A549 treated with AZD9567 at 1 μM for 4 hours (cell line): ENCODE results near the gene DIS3L. TPM values are rescaled to one million over a fixed set of nuclear protein-coding genes. Genes with fewer than 3 reads are reported as not detected.

ENCODE experiments used
- total RNA-seq: library from RNA; stranded (reverse); fragments of 200-300 nt; extraction: Qiagen RNA extraction; gene quantifications from 5 replicates; pipeline ENCODE4 v1.2.3, GENCODE V29; 2022; ENCODE audit not compliant: insufficient read depth

DIS3L gene
- 30.5 to 43.7 TPM (median 34.4 TPM) in 5 replicates for total RNA-seq

GRCh38 chr15:66293419-66294156 lies at the start of gene DIS3L:
DIS3L (plus strand) TSS chr15:66293568; CDS start chr15:66293597, 29 bp downstream.

GRCh38 chr15:66253418-66254088 lies 39.8 kb upstream of the DIS3L start, which contains the start of gene MEGF11:
MEGF11 (minus strand) TSS chr15:66253750; CDS start chr15:66128403, 125,347 bp downstream.

GRCh38 chr15:66356359-66357236 lies 63.2 kb downstream of the DIS3L start, which contains the start of gene TIPIN:
TIPIN (minus strand) TSS chr15:66356685; CDS start chr15:66352947, 3,738 bp downstream.

Other genes with a start within 250 kb of the DIS3L start
- 0.31 to 0.95 TPM (median 0.43 TPM) in 4 of 5 replicates, not detected in the other for gene MEGF11, start 39.8 kb upstream of the DIS3L start, total RNA-seq
- 21.1 to 43.1 TPM (median 24.1 TPM) in 5 replicates for gene TIPIN, start 63.1 kb downstream of the DIS3L start, total RNA-seq
- 91.4 to 118 TPM (median 106 TPM) in 5 replicates for gene MAP2K1, start 93.3 kb downstream of the DIS3L start, total RNA-seq
- gene SNAPC5, start 204.2 kb downstream of the DIS3L start, total RNA-seq = 31.7 to 44.1 TPM (median 40.1 TPM) in 5 replicates
- 5,201 to 5,907 TPM (median 5,260 TPM) in 5 replicates for gene RPL4, start 211.3 kb downstream of the DIS3L start, total RNA-seq
- gene ZWILCH, start 211.8 kb downstream of the DIS3L start, total RNA-seq = 29.4 to 42.0 TPM (median 35.9 TPM) in 5 replicates